Adrenal gland (tissue), 12 donors: ENCODE data around the gene AGAP1. TPM values are rescaled to one million over a fixed set of nuclear protein-coding genes. Genes with fewer than 3 reads are reported as not detected.

ENCODE experiments used
- DNase-seq, 7 donors: peaks; one replicate each; pipeline ENCODE4 v3.0.0-alpha.2; 2019 to 2020
- H3K27ac ChIP-seq, 5 donors: fragments of 200-600 bp; sonication (generic) in 4 of 5; 1 replicate in 3 of 5; 2 replicates in 2 of 5; pipeline versions ENCODE4 v1.5.1 to v1.8.0; 2016 to 2020; ENCODE audit warnings: mild to moderate bottlenecking in 1 of 5
- H3K27me3 ChIP-seq: fragments of 200-600 bp; 2 replicates; pipeline ENCODE4 v1.8.0; 2021
- H3K36me3 ChIP-seq, 2 donors: fragments of 200-600 bp; replicated peaks in 1 of 2; 1 replicate in 1 of 2; 2 replicates in 1 of 2; pipeline versions ENCODE4 v1.5.1 to v1.8.0; 2018 to 2022
- H3K4me1 ChIP-seq, 2 donors: fragments of 200-600 bp; replicated peaks in 1 of 2; 1 replicate in 1 of 2; 2 replicates in 1 of 2; pipeline versions ENCODE4 v1.5.1 to v1.8.0; 2018 to 2021
- H3K4me3 ChIP-seq, 4 donors: fragments of 200-600 bp; sonication (generic) in 3 of 4; one replicate each; pipeline ENCODE4 v1.5.1; 2016 to 2018
- H3K9me3 ChIP-seq, 3 donors: fragments of 200-600 bp; sonication (generic) in 1 of 3; replicated peaks in 1 of 3; 1 replicate in 2 of 3; 2 replicates in 1 of 3; pipeline versions ENCODE4 v1.5.1 to v1.8.0; 2016 to 2021
- POLR2A ChIP-seq, 2 donors: fragments of 450-650 bp; IDR thresholded peaks; one replicate each; pipeline ENCODE4 v1.6.1; 2017; ENCODE audit warnings: antibody characterized with exemption in 2 of 2, mild to moderate bottlenecking in 2 of 2, moderate library complexity in 1 of 2
- WGBS, 4 donors: extraction: QIAGEN DNeasy Blood & Tissue Kit in 2 of 4; methylation state at CpG; one replicate each; pipeline versions ENCODE4 v1.1.5 to v1.1.7; 2013 to 2017; 5-methylcytosine and 5-hydroxymethylcytosine counted together
- intact Hi-C, 2 donors: fragments of 100-400 bp; cut with DNase I; formaldehyde crosslinking; loops; one replicate each; pipeline versions ENCODE4 v1.14.1 to v1.15.0; 2022 to 2023
- polyA plus RNA-seq, 3 donors: library from polyadenylated mRNA; stranded (reverse); fragments of 200-250 nt in 2 of 3; fragments of 350-450 nt in 1 of 3; fragmentation: Illumina TruSeq in 1 of 3; extraction: RNeasy Lipid Tissue Mini Kit (QIAGEN cat#74804) in 1 of 3; gene quantifications; one replicate each; pipeline ENCODE4 v1.2.3, GENCODE V29; 2013 to 2014
- total RNA-seq, 9 donors: library from RNA; depleted of rRNA in 4 of 9; stranded (reverse); fragments of >200 nt in 4 of 9; fragments of 120-200 nt in 1 of 9; fragmentation: NEBNext Ultra II Directional in 1 of 9; extraction: Animal tissue kit (Norgen Biotek cat#: 25700) in 1 of 9; gene quantifications; one replicate each; pipeline versions ENCODE4 v1.1.0 to v1.2.4, GENCODE V29; 2013 to 2023
- TF ChIP-seq, protein P1 (sequence below), 6 experiments: fragments of 450-650 bp in 4 of 6; fragments of 200-600 bp in 2 of 6; sonication (generic) in 1 of 6; IDR thresholded peaks; 1 replicate in 5 of 6; 2 replicates in 1 of 6; pipeline versions ENCODE4 v1.5.1 to v1.8.0; 2016 to 2021; ENCODE audit warnings: antibody characterized with exemption in 6 of 6, mild to moderate bottlenecking in 2 of 6, moderate library complexity in 1 of 6
- donor health status: healthy with polysubstance abuse.
- donor health status: Bipolar disorder and iron deficiency.
- donor health status: DM: yes; HTN: yes; CAD: no.
- donor health status: DM: no; HTN: no; CAD: no.
- donor health status: DM: no; HTN: no; CAD: no.
- donor health status: DM: yes; HTN: yes; CAD: no.

Gene AGAP1
- total and polyA plus RNA-seq, 12 donors: 5.3 to 29.6 (median 17.7) TPM

DNA sequence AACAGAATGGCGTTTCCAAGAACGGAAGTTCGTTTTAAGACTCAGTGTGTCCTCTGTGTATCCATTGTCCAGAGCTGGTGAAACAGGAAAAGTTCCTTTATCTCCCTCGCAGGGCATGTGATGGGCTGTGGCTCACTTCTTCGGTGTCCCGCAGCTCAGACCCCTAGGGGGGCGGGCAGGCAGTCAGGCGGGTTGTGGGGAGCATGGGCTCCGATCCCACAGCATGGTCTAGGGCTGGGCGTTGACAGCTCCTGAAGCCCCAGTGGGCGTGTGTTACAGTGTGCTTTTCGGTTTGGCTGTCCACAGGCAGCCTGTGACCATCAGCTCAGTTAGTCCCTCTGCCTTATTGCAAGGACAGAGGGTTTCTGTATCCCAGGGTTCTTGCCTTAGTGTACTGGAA lies 319.6 kb downstream of the AGAP1 start:
- Histone ChIP-seq H3K27me3 (no peaks in the 10 kb centered on the region), H3K4me3 (no peak overlapping the region), H3K9me3 (no peaks in the 10 kb centered on the region), H3K4me1 (no peaks in the 10 kb centered on the region), H3K36me3 (no peaks in the 10 kb centered on the region), H3K27ac (no peak overlapping the region)
- TF ChIP-seq POLR2A (IDR thresholded peaks at IDR 0.05): no peak
- TF ChIP-seq, protein P1, sequence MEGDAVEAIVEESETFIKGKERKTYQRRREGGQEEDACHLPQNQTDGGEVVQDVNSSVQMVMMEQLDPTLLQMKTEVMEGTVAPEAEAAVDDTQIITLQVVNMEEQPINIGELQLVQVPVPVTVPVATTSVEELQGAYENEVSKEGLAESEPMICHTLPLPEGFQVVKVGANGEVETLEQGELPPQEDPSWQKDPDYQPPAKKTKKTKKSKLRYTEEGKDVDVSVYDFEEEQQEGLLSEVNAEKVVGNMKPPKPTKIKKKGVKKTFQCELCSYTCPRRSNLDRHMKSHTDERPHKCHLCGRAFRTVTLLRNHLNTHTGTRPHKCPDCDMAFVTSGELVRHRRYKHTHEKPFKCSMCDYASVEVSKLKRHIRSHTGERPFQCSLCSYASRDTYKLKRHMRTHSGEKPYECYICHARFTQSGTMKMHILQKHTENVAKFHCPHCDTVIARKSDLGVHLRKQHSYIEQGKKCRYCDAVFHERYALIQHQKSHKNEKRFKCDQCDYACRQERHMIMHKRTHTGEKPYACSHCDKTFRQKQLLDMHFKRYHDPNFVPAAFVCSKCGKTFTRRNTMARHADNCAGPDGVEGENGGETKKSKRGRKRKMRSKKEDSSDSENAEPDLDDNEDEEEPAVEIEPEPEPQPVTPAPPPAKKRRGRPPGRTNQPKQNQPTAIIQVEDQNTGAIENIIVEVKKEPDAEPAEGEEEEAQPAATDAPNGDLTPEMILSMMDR (IDR thresholded peaks at IDR 0.05): no peak
- intact Hi-C loops: no loop called here
- 96 to 98% (median 97%) methylated on average over 7 to 12 of the region's 12 CpGs for WGBS, 4 donors
- no peak for DNase-seq

DNA sequence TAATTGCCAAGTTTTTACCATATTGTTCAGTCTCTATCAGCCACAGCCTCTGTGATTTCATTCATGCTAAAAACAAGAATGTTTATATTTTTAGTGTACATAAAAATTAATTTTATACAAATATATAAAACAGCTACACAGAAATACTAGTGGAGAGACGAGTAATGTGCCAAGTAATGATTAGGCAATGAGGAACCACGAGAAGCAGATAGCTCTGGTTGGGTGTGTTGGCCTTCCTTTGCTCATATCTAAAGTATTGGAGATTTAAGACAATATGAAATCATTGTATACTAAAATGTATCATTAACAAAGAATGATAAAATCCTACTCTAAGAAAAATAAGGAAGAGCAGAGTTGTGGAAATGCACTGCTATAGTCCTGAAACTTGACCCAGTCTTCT lies 326.7 kb downstream of the AGAP1 start:
- intact Hi-C loops: no loop called here

DNA sequence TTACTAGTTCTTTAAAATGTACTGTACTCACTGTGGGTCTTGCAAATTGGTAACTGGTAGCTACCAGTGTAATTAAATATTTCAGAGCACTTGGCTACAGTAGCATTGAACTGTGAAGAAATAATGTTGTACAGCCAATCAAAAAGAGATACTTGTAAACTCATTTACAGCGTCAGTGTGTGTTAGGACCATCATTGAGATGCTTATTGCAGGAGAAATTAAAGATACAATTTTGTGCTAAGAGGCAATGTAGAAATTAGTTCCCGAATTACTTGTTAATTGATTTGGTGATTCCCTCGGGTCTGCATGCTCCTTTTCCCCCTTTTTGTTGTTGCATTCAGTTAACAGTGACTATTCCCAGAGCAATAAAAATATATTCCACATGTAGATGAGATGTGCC lies 330.5 kb downstream of the AGAP1 start:
- TF ChIP-seq, protein P1 (IDR thresholded peaks at IDR 0.05): no peak
- Histone ChIP-seq H3K4me3 (no peak overlapping the region), H3K4me1 (peaks cover 0 to 6% of the 10 kb centered on the region in 2 donors), H3K36me3 (no peaks in the 10 kb centered on the region), H3K27ac (no peak overlapping the region), H3K9me3 (peaks cover 0 to 4% (median 0%) of the 10 kb centered on the region in 3 donors), H3K27me3 (no peaks in the 10 kb centered on the region)
- intact Hi-C loops: no loop called here
- 89 to 96% (median 95%) methylated on average over 3 of the region's 3 CpGs for WGBS, 4 donors
- DNase-seq: no peak

More for the DNA sequence above, 326.7 kb downstream of the AGAP1 start:
- H3K27me3 ChIP-seq: no peaks in the 10 kb centered on the region
- TF ChIP-seq, protein P1 (IDR thresholded peaks at IDR 0.05): no peak
- no peak for TF ChIP-seq POLR2A (IDR thresholded peaks at IDR 0.05)
- no peaks in the 10 kb centered on the region for H3K4me1 ChIP-seq
- no peak for DNase-seq
- WGBS, 4 donors: 85 to 94% (median 86%) methylated on average over 2 of the region's 2 CpGs
- peaks cover 0 to 2% (median 0%) of the 10 kb centered on the region in 3 donors for H3K9me3 ChIP-seq
- no peak overlapping the region for H3K27ac ChIP-seq
- H3K36me3 ChIP-seq: no peaks in the 10 kb centered on the region
- H3K4me3 ChIP-seq: no peak overlapping the region

DNA sequence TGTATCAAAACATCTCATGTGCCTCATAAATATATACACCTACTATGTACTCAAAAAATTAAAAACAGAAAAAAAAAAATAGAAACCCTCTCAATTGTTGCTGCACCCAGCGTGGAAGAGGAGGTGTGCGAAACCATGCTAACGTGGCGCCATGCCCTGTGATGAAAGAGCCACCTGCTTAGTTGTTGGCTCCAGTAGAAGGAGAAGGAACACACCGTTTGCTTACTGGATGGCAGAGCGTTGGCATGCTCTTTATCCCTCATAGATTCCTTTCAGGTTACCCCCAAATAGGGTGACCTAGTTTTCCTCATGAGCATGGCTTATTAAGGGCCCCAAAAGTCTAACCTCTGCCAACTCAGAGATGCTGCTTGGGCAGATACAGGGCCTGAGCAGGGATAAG lies 332.1 kb downstream of the AGAP1 start:
- H3K36me3 ChIP-seq: no peaks in the 10 kb centered on the region
- intact Hi-C loops: no loop called here

More for the DNA sequence above, 332.1 kb downstream of the AGAP1 start:
- Histone ChIP-seq H3K27me3 (no peaks in the 10 kb centered on the region), H3K27ac (no peak overlapping the region), H3K9me3 (peaks cover 0 to 4% (median 0%) of the 10 kb centered on the region in 3 donors), H3K4me3 (no peak overlapping the region), H3K4me1 (peaks cover 0 to 6% of the 10 kb centered on the region in 2 donors)
- DNase-seq: no peak
- WGBS, 4 donors: 93 to 97% (median 96%) methylated on average over 6 of the region's 6 CpGs
- no peak for TF ChIP-seq POLR2A (IDR thresholded peaks at IDR 0.05)
- TF ChIP-seq, protein P1 (IDR thresholded peaks at IDR 0.05): no peak
